Activated CD4-positive, alpha-beta T cell treated with anti-CD3 and anti-CD28 coated beads, Interleukin-2, amount 50 U/mL, for 4 hours (primary cell): Measurements from ENCODE around the gene SLC1A1.

Experiments used
- DNase-seq, 2 experiments: peaks; one replicate each; pipeline ENCODE4 v3.0.0-alpha.2; 2020

SLC1A1 gene

GRCh38 chr9:4489919-4490704 is at the start of gene SLC1A1:
Gene SLC1A1, plus strand, starts transcription at chr9:4490468. Its CDS starts 212 bp downstream, at chr9:4490680.
- no peak for DNase-seq

DNA sequence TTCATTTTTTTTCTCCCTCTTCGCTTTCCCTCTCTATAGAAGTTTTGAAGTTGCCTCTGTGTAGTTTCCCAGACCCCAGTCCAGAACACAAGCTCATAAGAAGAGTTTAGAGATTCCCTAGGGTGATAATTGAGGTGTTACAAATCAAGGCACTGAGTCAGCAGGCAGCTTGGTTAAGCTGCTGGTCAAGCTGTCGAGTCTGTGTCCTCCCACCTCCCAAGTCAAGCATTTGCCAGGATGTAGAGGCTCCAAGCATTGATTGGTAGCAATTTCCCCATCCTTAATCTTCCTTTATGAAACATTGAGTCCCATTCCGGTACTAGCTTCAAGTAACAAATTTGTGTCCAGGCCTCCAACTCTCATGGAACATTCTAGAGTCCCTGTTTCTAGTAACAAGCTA is 47.5 kb upstream of the SLC1A1 start:
- no peak for DNase-seq

- no peak for DNase-seq
Measured at GRCh38 chr9:4443439-4443838, 46.8 kb upstream of the SLC1A1 start.

DNA sequence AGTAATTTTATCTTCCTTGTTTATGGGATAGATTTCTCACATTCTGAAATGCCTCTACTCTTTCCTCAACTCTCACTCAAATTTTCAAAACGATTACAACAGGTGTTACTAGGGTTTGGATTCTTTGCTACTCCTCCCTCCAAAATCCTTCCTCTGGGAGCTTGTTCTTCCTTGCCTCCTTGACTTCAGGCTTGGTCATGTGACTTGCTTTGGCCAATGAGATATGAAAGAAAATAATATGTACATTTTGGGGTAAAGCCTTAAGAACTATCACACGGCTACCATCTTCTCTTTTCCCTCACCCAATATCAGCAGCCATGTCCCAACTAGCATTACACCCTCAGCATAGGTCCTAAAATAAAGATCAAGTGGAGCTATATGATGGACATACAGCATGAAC is 28.8 kb upstream of the SLC1A1 start:
- DNase-seq = no peak

- no peak for DNase-seq
Measured at GRCh38 chr9:4463824-4464223, 26.4 kb upstream of the SLC1A1 start.

GRCh38 chr9:4464911-4465513 is 25.3 kb upstream of the SLC1A1 start:
- DNase-seq = no peak

- DNase-seq = no peak
Measured at GRCh38 chr9:4465910-4466309, 24.4 kb upstream of the SLC1A1 start.

DNA sequence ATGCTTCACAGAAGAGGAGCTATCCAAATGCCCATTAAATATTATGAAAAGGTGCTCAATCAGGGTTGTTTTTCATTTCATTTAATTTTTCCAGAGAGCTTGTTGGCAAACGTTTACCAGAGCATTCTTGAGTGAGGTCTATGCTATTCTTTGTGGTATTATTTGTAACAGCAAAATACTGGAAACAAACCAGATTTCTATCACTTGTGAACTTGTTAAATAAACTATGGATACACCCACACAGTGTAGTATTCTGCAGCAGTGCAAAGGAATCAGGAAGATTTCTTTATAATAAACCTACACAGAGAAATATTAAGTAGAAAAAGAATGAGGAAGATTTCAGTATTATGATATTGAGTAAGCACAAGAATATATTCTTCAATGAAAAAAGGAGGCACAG is 15.0 kb upstream of the SLC1A1 start:
- DNase-seq = no peak

DNA sequence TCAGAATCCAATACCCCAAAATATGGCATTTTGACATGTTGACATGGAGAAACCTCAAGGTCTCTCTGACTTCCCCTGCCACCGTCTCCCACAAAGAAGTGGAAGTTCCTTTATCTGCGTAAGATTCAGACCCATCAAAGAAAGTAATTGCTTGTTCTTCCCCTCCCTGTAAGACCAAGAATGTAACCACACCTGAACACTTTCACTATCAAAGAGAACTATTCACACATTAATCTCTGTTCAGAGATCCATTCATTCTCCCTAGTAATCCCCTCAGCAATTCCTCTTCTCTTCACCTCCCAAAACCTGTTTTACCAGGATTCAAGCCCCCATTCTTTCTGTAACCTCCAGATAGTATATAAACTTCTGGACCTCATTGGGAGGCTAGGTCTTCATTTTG is 4.1 kb upstream of the SLC1A1 start:
- no peak for DNase-seq

DNA sequence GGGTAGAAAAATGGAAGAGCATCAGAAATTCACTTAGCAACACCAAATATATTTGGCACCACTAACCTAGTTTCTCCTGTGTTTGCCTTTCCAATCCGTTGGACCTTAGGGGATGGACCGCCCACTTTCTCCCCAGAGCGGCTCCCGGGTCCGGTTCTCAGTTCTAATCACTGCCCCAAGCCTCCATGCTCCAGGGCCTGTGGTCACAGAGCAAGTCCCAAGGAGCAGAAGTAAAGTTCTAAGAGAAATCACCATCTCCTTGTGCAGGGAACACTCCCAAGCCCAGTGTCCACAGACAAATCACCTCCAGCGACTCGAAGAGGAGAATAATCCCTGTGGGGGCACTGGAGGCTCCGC is 728 bp upstream of the SLC1A1 start:
- DNase-seq = no peak

DNA sequence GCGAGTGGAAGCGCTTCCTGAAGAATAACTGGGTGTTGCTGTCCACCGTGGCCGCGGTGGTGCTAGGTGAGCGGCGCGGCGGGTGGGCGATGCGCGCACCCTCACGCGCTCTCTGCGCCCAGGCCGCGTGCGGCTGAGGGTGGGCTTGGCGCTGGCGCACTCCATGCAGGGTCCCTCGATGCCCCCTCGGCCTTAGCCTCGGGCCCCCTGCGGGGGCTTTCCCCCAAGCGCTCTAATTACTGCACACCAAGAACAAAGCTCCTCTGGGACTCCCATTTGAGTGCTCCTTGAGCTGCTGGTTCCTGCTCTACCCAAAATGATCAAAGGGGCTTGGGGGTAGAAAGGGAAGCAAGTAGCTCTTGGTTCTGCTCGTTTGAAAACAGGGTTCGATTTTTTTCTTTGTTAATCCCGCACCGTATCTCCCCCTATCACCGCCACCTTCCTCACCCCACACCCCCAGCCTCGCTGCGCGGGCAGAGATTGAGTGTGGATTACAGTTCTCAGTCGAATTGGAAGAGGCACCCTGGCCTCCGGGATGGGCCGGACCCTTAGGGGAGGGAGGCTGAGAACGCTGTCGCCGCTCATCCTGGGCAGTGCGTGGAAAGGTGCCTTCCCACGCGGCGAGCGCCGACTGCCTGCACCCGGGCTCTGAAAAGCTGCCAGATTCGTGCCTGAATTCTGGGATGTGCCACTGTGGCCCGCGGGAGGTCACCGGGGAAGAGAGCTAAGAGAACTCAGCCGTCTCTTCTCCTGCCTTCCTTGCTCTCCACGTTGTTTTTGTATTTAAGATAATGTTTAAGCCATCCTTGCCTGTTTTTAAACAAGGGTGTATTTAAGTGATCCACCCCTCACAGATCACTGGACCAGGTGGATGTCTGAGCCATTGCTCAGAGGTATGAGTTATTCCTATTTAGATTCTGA is 697 bp downstream of the SLC1A1 start:
- no peak for DNase-seq

- DNase-seq = no peak
Measured at GRCh38 chr9:4491626-4491975, 1.3 kb downstream of the SLC1A1 start.

DNA sequence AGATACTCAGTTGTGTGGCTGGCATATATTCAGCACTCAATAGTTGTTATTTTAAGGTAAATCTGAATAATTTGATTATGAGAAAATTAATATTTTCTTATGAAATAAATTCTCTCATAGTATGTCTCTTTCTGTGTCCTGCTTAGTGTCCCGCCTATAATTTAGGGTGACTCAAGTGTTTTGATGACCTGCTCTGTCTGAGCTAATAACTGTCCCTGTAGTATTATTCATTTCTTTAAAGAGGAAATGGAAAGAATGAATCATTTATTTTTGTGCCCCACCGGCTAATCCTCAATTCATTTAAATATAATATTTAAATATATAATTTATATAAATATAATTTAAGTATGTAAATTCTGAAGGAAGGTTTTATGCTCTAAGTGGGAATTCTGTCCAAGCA is 4.1 kb downstream of the SLC1A1 start:
- DNase-seq = no peak

DNA sequence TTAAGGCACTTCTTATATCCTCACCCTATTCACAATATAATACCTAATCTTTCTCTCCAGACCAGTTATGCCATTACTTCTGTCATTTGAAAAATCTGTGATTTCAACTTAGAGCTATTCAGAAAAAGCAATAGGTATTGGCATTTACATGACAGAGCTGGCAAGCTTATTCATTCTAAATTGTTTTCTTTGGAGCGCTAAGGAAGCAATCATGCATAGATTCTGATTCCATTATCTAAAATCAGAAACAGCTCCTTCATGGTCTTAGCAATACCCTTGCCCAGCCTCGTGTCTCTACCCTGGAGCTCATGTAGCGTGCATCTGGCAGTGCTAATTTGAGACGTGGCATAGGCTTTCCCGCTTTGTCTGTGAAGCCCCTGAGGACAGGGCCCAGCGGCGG is 4.5 kb downstream of the SLC1A1 start:
- no peak for DNase-seq

- no peak for DNase-seq
Measured at GRCh38 chr9:4495537-4495936, 5.3 kb downstream of the SLC1A1 start.

DNA sequence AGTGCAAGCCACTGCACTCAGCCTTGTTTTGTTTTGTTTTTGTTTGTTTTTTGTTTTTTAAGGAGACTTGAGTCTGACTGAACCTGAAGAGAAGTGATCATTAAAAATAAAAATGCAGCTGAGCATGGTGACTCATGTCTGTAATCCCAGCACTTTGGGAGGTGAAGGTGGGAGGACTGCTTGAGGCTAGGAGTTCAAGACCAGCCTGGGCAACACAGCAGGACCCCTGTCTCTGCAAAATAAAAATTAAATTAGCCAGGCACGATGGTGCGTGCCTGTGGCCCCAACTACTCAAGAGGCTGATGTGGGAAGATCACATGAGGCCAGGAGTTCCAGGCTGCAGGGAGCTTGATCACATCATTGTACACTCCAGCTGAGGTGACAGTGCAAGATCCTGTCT is 6.2 kb downstream of the SLC1A1 start:
- DNase-seq = no peak

GRCh38 chr9:4497395-4497794 is 7.1 kb downstream of the SLC1A1 start:
- no peak for DNase-seq

- DNase-seq = no peak
Measured at GRCh38 chr9:4497855-4498254, 7.6 kb downstream of the SLC1A1 start.

DNA sequence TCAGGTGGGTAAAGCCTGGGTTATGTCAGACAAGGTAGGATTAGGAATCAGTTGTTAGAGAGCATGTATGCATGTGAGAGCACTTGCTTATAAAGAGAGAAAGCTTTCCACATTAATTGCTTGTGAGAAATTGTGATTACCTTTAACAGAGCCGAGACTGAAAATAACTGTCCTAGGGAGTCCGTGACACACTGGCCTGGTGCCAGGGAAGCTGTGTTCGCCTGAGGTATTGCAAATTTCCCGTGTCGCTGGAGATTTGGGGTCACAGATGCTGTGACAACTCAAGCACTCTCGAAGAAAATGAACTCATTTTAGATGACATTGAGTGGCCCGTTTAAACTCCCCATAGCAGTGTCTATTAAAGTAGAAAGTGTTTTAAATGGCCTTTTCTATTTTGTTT is 9.6 kb downstream of the SLC1A1 start:
- DNase-seq = no peak

DNA sequence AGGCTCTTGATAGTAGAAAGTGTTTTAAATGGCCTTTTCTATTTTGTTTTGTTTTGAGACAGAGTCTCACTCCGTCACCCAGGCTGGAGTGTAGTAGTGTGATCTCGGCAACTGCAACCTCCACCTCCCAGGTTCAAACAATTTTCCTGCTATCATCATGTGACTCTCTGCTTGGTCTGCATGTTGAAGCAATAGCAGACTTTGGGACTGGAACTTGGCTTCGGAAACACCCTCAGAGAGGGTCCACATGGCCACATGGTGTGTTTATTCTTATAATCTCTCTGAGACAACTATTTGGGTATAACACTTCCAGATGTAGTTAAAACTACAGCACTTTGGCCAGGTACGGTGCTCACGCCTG is 10.9 kb downstream of the SLC1A1 start:
- DNase-seq = no peak

GRCh38 chr9:4502444-4502843 is 12.2 kb downstream of the SLC1A1 start:
- DNase-seq = no peak

GRCh38 chr9:4503103-4503502 is 12.8 kb downstream of the SLC1A1 start:
- DNase-seq = no peak

- no peak for DNase-seq
Measured at GRCh38 chr9:4504250-4504649, 14.0 kb downstream of the SLC1A1 start.

- no peak for DNase-seq
Measured at GRCh38 chr9:4506490-4506889, 16.2 kb downstream of the SLC1A1 start.
